ENCODE results near the gene CHERP. TPM values are rescaled to one million over a fixed set of nuclear protein-coding genes. Genes with fewer than 3 reads are reported as not detected.
"Not testable (repeated sequence)": the region's sequence is repeated elsewhere in the genome, so short reads cannot be mapped to it uniquely, and the experiment has no call there.

CHERP gene
- polyA plus RNA-seq, 4 donors = 9.8 to 43.9 (median 17.7) TPM

DNA sequence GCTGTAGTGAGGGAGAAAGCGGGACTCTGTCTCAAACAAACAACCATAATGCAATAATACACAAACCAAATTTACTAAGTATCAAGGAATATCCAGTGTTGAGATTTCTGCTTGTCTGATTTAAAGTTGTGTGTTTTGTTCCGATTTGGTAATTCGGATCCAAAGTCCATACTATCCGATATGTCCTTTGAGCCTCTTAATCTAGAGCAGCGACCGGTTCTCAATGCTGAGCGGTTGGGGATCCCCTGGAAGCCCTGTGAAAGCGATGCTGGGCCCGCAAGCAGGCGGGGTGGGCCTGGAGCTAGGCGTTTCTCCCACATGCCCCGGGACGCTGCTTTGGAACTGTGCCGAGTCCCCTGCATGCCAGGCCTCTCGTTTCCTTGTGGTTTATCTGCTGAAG, 25.9 kb downstream of the CHERP start:
- DNase-seq (peak; percentile 31 to 53), FAIRE-seq (no peak)
- Histone ChIP-seq H3K9me3 (ENCODE audit: control insufficient read depth in 2 of 2, insufficient read depth in 1 of 2, low read depth in 1 of 2, low read length in 1 of 2) (no peaks in the 10 kb centered on the region), H3K27ac (ENCODE audit: low read depth in 1 of 3, low read length in 2 of 3) (no peak overlapping the region), H3K4me3 (ENCODE audit: low read depth in 1 of 3, low read length in 3 of 3) (no peak overlapping the region), H3K27me3 (ENCODE audit: control insufficient read depth in 3 of 3, insufficient read depth in 3 of 3, low read length in 3 of 3) (no peaks in the 10 kb centered on the region), H3K36me3 (ENCODE audit: control insufficient read depth in 3 of 3, insufficient read depth in 2 of 3, low read depth in 1 of 3, low read length in 3 of 3) (peaks cover 11 to 84% (median 16%) of the 10 kb centered on the region in 3 donors), H3K4me1 (ENCODE audit: control insufficient read depth in 3 of 3, insufficient read depth in 2 of 3, low read depth in 1 of 3, low read length in 2 of 3) (no peaks in the 10 kb centered on the region)
- 19 to 68% (median 53%) methylated on average over 15 of the region's 15 CpGs for WGBS, 3 donors

DNA sequence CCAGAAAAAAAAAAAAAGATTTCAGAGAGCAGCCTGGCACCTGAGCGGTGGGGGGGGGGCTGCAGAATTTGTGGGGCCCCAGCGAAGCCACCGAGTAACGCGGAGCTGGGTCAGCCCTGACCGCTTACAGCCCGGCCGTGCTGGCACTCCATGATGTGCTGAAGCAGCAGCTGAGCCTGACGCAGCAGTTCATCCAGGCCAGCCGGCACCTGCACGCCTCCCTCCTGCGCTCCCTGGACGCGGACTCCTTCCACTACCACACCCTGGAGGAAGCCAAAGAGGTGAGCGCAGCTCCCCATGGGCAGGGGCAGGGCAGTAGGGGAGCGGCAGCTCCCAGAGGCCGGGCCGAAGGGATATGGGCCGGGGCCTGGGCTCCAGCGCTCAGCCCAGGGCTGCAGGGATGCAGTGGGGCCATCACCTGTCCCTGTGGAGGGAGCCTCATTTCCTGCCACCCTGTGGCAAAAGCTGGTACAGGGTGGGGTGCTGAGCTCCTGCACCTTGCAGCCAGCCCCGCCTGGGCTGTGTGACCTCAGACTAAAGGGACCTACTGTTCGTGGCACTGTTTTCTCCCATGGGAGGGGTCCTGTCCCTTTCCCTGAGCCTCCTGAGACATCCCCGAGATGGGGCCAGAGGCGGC, 27.7 kb downstream of the CHERP start:
- 85 to 92% (median 92%) methylated on average over 24 of the region's 24 CpGs for WGBS, 3 donors

DNA sequence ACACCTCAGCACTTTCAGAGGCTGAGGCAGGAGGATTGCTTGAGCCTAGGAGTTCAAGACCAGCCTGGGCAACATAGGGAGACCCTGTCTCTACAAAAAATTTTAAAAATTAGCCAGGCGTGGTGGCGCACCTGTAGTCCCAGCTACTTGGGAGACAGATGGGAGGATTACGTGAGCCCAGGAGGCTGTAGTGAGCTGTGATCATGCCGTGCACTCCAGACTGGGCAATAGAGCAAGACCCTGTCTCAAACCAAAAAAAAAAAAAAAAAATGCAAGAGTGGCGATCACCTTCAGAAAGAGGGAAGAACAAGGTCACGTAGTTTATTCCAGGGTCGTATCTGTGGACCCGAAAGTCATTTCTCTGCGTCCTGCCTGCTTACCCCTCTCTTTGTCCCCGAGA, 29.6 kb downstream of the CHERP start:
- H3K36me3 ChIP-seq (ENCODE audit: control insufficient read depth in 3 of 3, insufficient read depth in 2 of 3, low read depth in 1 of 3, low read length in 3 of 3) = peaks cover 2 to 68% (median 6%) of the 10 kb centered on the region in 3 donors
- not testable (repeated sequence) for FAIRE-seq; DNase-seq; H3K4me1 ChIP-seq (ENCODE audit: control insufficient read depth in 3 of 3, insufficient read depth in 2 of 3, low read depth in 1 of 3, low read length in 2 of 3); H3K4me3 ChIP-seq (ENCODE audit: low read depth in 1 of 3, low read length in 3 of 3); H3K9me3 ChIP-seq (ENCODE audit: control insufficient read depth in 2 of 2, insufficient read depth in 1 of 2, low read depth in 1 of 2, low read length in 1 of 2); H3K27ac ChIP-seq (ENCODE audit: low read depth in 1 of 3, low read length in 2 of 3); H3K27me3 ChIP-seq (ENCODE audit: control insufficient read depth in 3 of 3, insufficient read depth in 3 of 3, low read length in 3 of 3)
- 91 to 96% (median 95%) methylated on average over 9 to 10 of the region's 10 CpGs for WGBS, 3 donors

More for the DNA sequence above, 27.7 kb downstream of the CHERP start:
- peaks cover 3 to 77% (median 8%) of the 10 kb centered on the region in 3 donors for H3K36me3 ChIP-seq (ENCODE audit: control insufficient read depth in 3 of 3, insufficient read depth in 2 of 3, low read depth in 1 of 3, low read length in 3 of 3)
- no peaks in the 10 kb centered on the region for H3K9me3 ChIP-seq (ENCODE audit: control insufficient read depth in 2 of 2, insufficient read depth in 1 of 2, low read depth in 1 of 2, low read length in 1 of 2)
- no peak overlapping the region for H3K27ac ChIP-seq (ENCODE audit: low read depth in 1 of 3, low read length in 2 of 3)
- DNase-seq (no peak), FAIRE-seq (no peak)
- H3K4me3 ChIP-seq (ENCODE audit: low read depth in 1 of 3, low read length in 3 of 3) = no peak overlapping the region
- no peaks in the 10 kb centered on the region for H3K4me1 ChIP-seq (ENCODE audit: control insufficient read depth in 3 of 3, insufficient read depth in 2 of 3, low read depth in 1 of 3, low read length in 2 of 3)
- no peaks in the 10 kb centered on the region for H3K27me3 ChIP-seq (ENCODE audit: control insufficient read depth in 3 of 3, insufficient read depth in 3 of 3, low read length in 3 of 3)

- FAIRE-seq = no peak
- H3K27ac ChIP-seq (ENCODE audit: low read depth in 1 of 3, low read length in 2 of 3) = no peak overlapping the region
- WGBS, 3 donors = 80 to 92% (median 88%) methylated on average over 28 of the region's 28 CpGs
Measured at GRCh38 chr19:16509141-16510061, 32.8 kb downstream of the CHERP start.

GRCh38 chr19:16508546-16508945, 33.7 kb downstream of the CHERP start:
- FAIRE-seq = no peak
- WGBS, 3 donors = 96 to 98% (median 97%) methylated on average over 5 of the region's 5 CpGs
- H3K4me3 ChIP-seq (ENCODE audit: low read depth in 1 of 3, low read length in 3 of 3) = no peak overlapping the region
- no peaks in the 10 kb centered on the region for H3K27me3 ChIP-seq (ENCODE audit: control insufficient read depth in 3 of 3, insufficient read depth in 3 of 3, low read length in 3 of 3)
- peaks cover 0 to 57% (median 10%) of the 10 kb centered on the region in 3 donors for H3K36me3 ChIP-seq (ENCODE audit: control insufficient read depth in 3 of 3, insufficient read depth in 2 of 3, low read depth in 1 of 3, low read length in 3 of 3)
- DNase-seq = no peak
- no peak overlapping the region for H3K27ac ChIP-seq (ENCODE audit: low read depth in 1 of 3, low read length in 2 of 3)
- H3K9me3 ChIP-seq (ENCODE audit: control insufficient read depth in 2 of 2, insufficient read depth in 1 of 2, low read depth in 1 of 2, low read length in 1 of 2) = no peaks in the 10 kb centered on the region
- H3K4me1 ChIP-seq (ENCODE audit: control insufficient read depth in 3 of 3, insufficient read depth in 2 of 3, low read depth in 1 of 3, low read length in 2 of 3) = no peaks in the 10 kb centered on the region

More at GRCh38 chr19:16509141-16510061, 32.8 kb downstream of the CHERP start:
- no peaks in the 10 kb centered on the region for H3K27me3 ChIP-seq (ENCODE audit: control insufficient read depth in 3 of 3, insufficient read depth in 3 of 3, low read length in 3 of 3)
- peaks cover 0 to 56% (median 2%) of the 10 kb centered on the region in 3 donors for H3K36me3 ChIP-seq (ENCODE audit: control insufficient read depth in 3 of 3, insufficient read depth in 2 of 3, low read depth in 1 of 3, low read length in 3 of 3)
- no peak overlapping the region for H3K4me3 ChIP-seq (ENCODE audit: low read depth in 1 of 3, low read length in 3 of 3)
- DNase-seq = no peak
- H3K9me3 ChIP-seq (ENCODE audit: control insufficient read depth in 2 of 2, insufficient read depth in 1 of 2, low read depth in 1 of 2, low read length in 1 of 2) = no peaks in the 10 kb centered on the region
- H3K4me1 ChIP-seq (ENCODE audit: control insufficient read depth in 3 of 3, insufficient read depth in 2 of 3, low read depth in 1 of 3, low read length in 2 of 3) = no peaks in the 10 kb centered on the region

GRCh38 chr19:16506961-16507360, 35.3 kb downstream of the CHERP start:
- no peak overlapping the region for H3K4me3 ChIP-seq (ENCODE audit: low read depth in 1 of 3, low read length in 3 of 3)
- H3K27ac ChIP-seq (ENCODE audit: low read depth in 1 of 3, low read length in 2 of 3) = no peak overlapping the region
- 89 to 95% (median 93%) methylated on average over 6 of the region's 6 CpGs for WGBS, 3 donors
- no peak for FAIRE-seq
- no peaks in the 10 kb centered on the region for H3K27me3 ChIP-seq (ENCODE audit: control insufficient read depth in 3 of 3, insufficient read depth in 3 of 3, low read length in 3 of 3)
- no peaks in the 10 kb centered on the region for H3K9me3 ChIP-seq (ENCODE audit: control insufficient read depth in 2 of 2, insufficient read depth in 1 of 2, low read depth in 1 of 2, low read length in 1 of 2)
- no peaks in the 10 kb centered on the region for H3K4me1 ChIP-seq (ENCODE audit: control insufficient read depth in 3 of 3, insufficient read depth in 2 of 3, low read depth in 1 of 3, low read length in 2 of 3)
- peaks cover 0 to 55% (median 9%) of the 10 kb centered on the region in 3 donors for H3K36me3 ChIP-seq (ENCODE audit: control insufficient read depth in 3 of 3, insufficient read depth in 2 of 3, low read depth in 1 of 3, low read length in 3 of 3)
- DNase-seq = no peak

DNA sequence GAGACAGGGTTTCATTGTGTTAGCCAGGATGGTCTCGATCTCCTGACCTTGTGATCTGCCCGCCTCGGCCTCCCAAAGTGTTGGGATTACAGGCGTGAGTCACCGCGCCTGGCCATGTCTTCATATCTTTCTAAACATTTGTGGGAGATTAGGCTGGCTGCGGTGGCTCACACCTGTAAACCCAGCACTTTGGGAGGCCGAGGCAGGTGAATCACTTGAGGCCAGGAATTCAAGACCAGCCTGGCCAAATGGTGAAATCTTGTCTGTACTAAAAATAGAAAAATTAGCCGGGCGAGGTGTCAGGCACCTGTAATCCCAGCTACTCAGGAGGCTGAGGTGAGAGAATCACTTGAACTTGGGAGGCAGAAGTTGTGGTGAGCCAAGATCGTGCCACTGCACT, 36.1 kb downstream of the CHERP start:
- not testable (repeated sequence) for H3K27me3 ChIP-seq (ENCODE audit: control insufficient read depth in 3 of 3, insufficient read depth in 3 of 3, low read length in 3 of 3); FAIRE-seq; DNase-seq; H3K4me3 ChIP-seq (ENCODE audit: low read depth in 1 of 3, low read length in 3 of 3); H3K9me3 ChIP-seq (ENCODE audit: control insufficient read depth in 2 of 2, insufficient read depth in 1 of 2, low read depth in 1 of 2, low read length in 1 of 2); H3K4me1 ChIP-seq (ENCODE audit: control insufficient read depth in 3 of 3, insufficient read depth in 2 of 3, low read depth in 1 of 3, low read length in 2 of 3); H3K27ac ChIP-seq (ENCODE audit: low read depth in 1 of 3, low read length in 2 of 3)
- WGBS, 3 donors = 87 to 94% (median 87%) methylated on average over 11 of the region's 11 CpGs
- peaks cover 0 to 57% (median 11%) of the 10 kb centered on the region in 3 donors for H3K36me3 ChIP-seq (ENCODE audit: control insufficient read depth in 3 of 3, insufficient read depth in 2 of 3, low read depth in 1 of 3, low read length in 3 of 3)

DNA sequence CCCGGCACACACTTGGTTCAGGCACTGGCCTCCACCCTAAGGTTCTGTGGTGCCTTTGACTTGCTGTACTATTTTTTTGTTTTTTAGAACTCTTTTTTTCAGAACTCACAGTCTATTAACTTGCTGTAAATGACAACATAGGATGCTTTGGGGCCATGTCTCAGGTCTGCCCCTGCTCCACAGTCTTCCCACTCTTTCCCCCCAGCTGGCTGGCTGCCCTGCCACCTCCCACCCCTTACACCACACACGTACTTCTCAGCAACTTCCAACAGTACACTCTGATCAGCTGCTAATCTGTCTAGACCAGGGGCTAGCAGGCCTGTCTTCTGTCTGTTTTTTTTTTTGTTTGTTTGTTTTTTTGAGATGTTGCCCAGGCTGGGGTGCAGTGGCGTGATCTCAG, 38.0 kb downstream of the CHERP start:
- H3K4me3 ChIP-seq (ENCODE audit: low read depth in 1 of 3, low read length in 3 of 3) = no peak overlapping the region
- DNase-seq (no peak), FAIRE-seq (no peak)
- H3K4me1 ChIP-seq (ENCODE audit: control insufficient read depth in 3 of 3, insufficient read depth in 2 of 3, low read depth in 1 of 3, low read length in 2 of 3) = no peaks in the 10 kb centered on the region
- WGBS, 3 donors = 90 to 94% (median 92%) methylated on average over 3 of the region's 3 CpGs
- no peaks in the 10 kb centered on the region for H3K9me3 ChIP-seq (ENCODE audit: control insufficient read depth in 2 of 2, insufficient read depth in 1 of 2, low read depth in 1 of 2, low read length in 1 of 2)
- H3K36me3 ChIP-seq (ENCODE audit: control insufficient read depth in 3 of 3, insufficient read depth in 2 of 3, low read depth in 1 of 3, low read length in 3 of 3) = peaks cover 0 to 51% (median 14%) of the 10 kb centered on the region in 3 donors
- no peak overlapping the region for H3K27ac ChIP-seq (ENCODE audit: low read depth in 1 of 3, low read length in 2 of 3)
- H3K27me3 ChIP-seq (ENCODE audit: control insufficient read depth in 3 of 3, insufficient read depth in 3 of 3, low read length in 3 of 3) = no peaks in the 10 kb centered on the region

All from small intestine (tissue), 7 donors.